GM23338 (cell line): Measurements from ENCODE around the gene USH2A. TPM values are rescaled to one million over a fixed set of nuclear protein-coding genes. Genes with fewer than 3 reads are reported as not detected.

Experiments used
- ATAC-seq: fragments of 200-7000 bp; cut with Tn5 transposase; 3 replicates; pipeline ENCODE4 v1.9.1; 2020
- DNase-seq: peaks from one replicate; pipeline ENCODE4 v3.0.0-alpha.2; 2015; ENCODE audit warnings: low spot score
- H2AFZ ChIP-seq: fragments of 200-600 bp; sonication (generic); 2 replicates; pipeline ENCODE4 v1.8.0; 2016; ENCODE audit warnings: antibody characterized with exemption, mild to moderate bottlenecking, moderate library complexity
- H3F3A ChIP-seq: fragments of 200-600 bp; sonication (generic); replicated peaks from 2 replicates; pipeline ENCODE4 v1.8.0; 2017; ENCODE audit warnings: antibody characterized with exemption, mixed run types, low read depth
- H3K27ac ChIP-seq: fragments of 200-600 bp; sonication (generic); 2 replicates; pipeline ENCODE4 v1.6.1; 2016; ENCODE audit warnings: low read depth
- H3K27me3 ChIP-seq: fragments of 200-600 bp; sonication (generic); 2 replicates; pipeline ENCODE4 v1.8.0; 2016; ENCODE audit warnings: mild to moderate bottlenecking, mixed run types, moderate library complexity; ENCODE audit not compliant: insufficient read depth
- H3K36me3 ChIP-seq: fragments of 200-600 bp; sonication (generic); 2 replicates; pipeline ENCODE4 v1.8.0; 2016; ENCODE audit warnings: mild to moderate bottlenecking; ENCODE audit not compliant: insufficient read depth
- H3K4me1 ChIP-seq: fragments of 200-600 bp; sonication (generic); 2 replicates; pipeline ENCODE4 v1.8.0; 2016; ENCODE audit warnings: mild to moderate bottlenecking, moderate library complexity; ENCODE audit not compliant: insufficient read depth
- H3K4me2 ChIP-seq: fragments of 200-600 bp; sonication (generic); 2 replicates; pipeline ENCODE4 v1.7.1; 2017; ENCODE audit warnings: mixed run types
- H3K4me3 ChIP-seq: fragments of 200-600 bp; sonication (generic); 2 replicates; pipeline ENCODE4 v1.6.1; 2016; ENCODE audit warnings: mixed run types
- H3K79me2 ChIP-seq: fragments of 200-600 bp; sonication (generic); replicated peaks from 2 replicates; pipeline ENCODE4 v1.8.0; 2017; ENCODE audit warnings: mild to moderate bottlenecking; ENCODE audit not compliant: insufficient read depth
- H3K9me2 ChIP-seq: fragments of 200-600 bp; sonication (generic); 2 replicates; pipeline ENCODE4 v1.8.0; 2017; ENCODE audit not compliant: insufficient read depth
- H4K20me1 ChIP-seq: fragments of 200-600 bp; sonication (generic); replicated peaks from 2 replicates; pipeline ENCODE4 v1.8.0; 2017; ENCODE audit warnings: mild to moderate bottlenecking; ENCODE audit not compliant: insufficient read depth
- H3K27ac Mint-ChIP-seq: 2 replicates; pipeline ENCODE4 v1.8.0; 2020; ENCODE audit warnings: inconsistent platforms, mild to moderate bottlenecking, moderate library complexity, mixed read lengths
- H3K27me3 Mint-ChIP-seq: 3 replicates; pipeline ENCODE4 v1.8.0; 2022; ENCODE audit warnings: low read depth, mild to moderate bottlenecking, moderate library complexity, mixed read lengths, inconsistent platforms; ENCODE audit not compliant: insufficient read depth, poor library complexity
- H3K36me3 Mint-ChIP-seq: 3 replicates; pipeline ENCODE4 v1.8.0; 2021; ENCODE audit warnings: low read depth, mild to moderate bottlenecking, inconsistent platforms, moderate library complexity, mixed read lengths
- H3K4me1 Mint-ChIP-seq: 3 replicates; pipeline ENCODE4 v1.8.0; 2020; ENCODE audit warnings: mild to moderate bottlenecking, inconsistent platforms, mixed read lengths
- H3K4me3 Mint-ChIP-seq: 3 replicates; pipeline ENCODE4 v1.8.0; 2021; ENCODE audit warnings: moderate library complexity, mild to moderate bottlenecking, inconsistent platforms, mixed read lengths
- H3K9me3 Mint-ChIP-seq: 3 replicates; pipeline ENCODE4 v1.8.0; 2020; ENCODE audit warnings: moderate library complexity, mild to moderate bottlenecking, inconsistent platforms, mixed read lengths
- EZH2 ChIP-seq: fragments of 200-600 bp; sonication (generic); IDR thresholded peaks from one replicate; pipeline ENCODE4 v1.8.0; 2017; ENCODE audit warnings: antibody characterized with exemption, mild to moderate bottlenecking, low read depth; ENCODE audit not compliant: unreplicated experiment
- EZH2phosphoT487 ChIP-seq: fragments of 200-600 bp; sonication (generic); IDR thresholded peaks from one replicate; pipeline ENCODE4 v1.8.1; 2018; ENCODE audit warnings: antibody characterized with exemption; ENCODE audit not compliant: unreplicated experiment
- JUNB ChIP-seq: IDR thresholded peaks from one replicate; pipeline ENCODE4 v1.6.1; 2016; ENCODE audit warnings: antibody characterized with exemption; ENCODE audit not compliant: unreplicated experiment
- NANOG ChIP-seq: IDR thresholded peaks from 2 replicates; pipeline ENCODE4 v1.6.1; 2016; ENCODE audit warnings: antibody characterized with exemption, borderline replicate concordance
- STAT1 ChIP-seq: IDR thresholded peaks from one replicate; pipeline ENCODE4 v1.6.1; 2016; ENCODE audit warnings: antibody characterized with exemption; ENCODE audit not compliant: unreplicated experiment
- ZNF114 ChIP-seq: fragments of 250-450 bp; sonication (Bioruptor Pico); IDR thresholded peaks from 2 replicates; pipeline ENCODE4 v1.5.0; 2020; ENCODE audit warnings: mild to moderate bottlenecking, moderate library complexity
- ZNF331 ChIP-seq: fragments of 250-450 bp; sonication (Bioruptor Pico); IDR thresholded peaks from 2 replicates; pipeline ENCODE4 v1.5.0; 2020; ENCODE audit warnings: low read depth, mild to moderate bottlenecking, moderate library complexity
- polyA plus RNA-seq: library from polyadenylated mRNA; unstranded; fragments of >200 nt; fragmentation: Nextera tagmentation; extraction: Ambion mirVana; gene quantifications from 2 replicates; pipeline ENCODE4 v1.2.1, GENCODE V29; 2016
- total RNA-seq: library from RNA; depleted of rRNA; stranded (reverse); fragments of >200 nt; shearing (Covaris generic); gene quantifications from 2 replicates; pipeline ENCODE4 v1.2.3, GENCODE V29; 2014
- TF ChIP-seq, protein P1 (sequence below): IDR thresholded peaks from one replicate; pipeline ENCODE4 v1.6.1; 2018; ENCODE audit warnings: antibody characterized with exemption; ENCODE audit not compliant: unreplicated experiment
- TF ChIP-seq, protein P2 (sequence below): IDR thresholded peaks from 2 replicates; pipeline ENCODE4 v1.6.1; 2016; ENCODE audit warnings: antibody characterized with exemption
- TF ChIP-seq, protein P3 (sequence below), 2 experiments: fragments of 200-600 bp in 1 of 2; sonication (generic) in 1 of 2; conservative IDR thresholded peaks; 2 replicates each; pipeline versions ENCODE4 v1.5.1 to v1.6.1; 2016 to 2017; ENCODE audit warnings: antibody characterized with exemption in 2 of 2, low read depth in 2 of 2, mild to moderate bottlenecking in 2 of 2, moderate library complexity in 1 of 2
- TF ChIP-seq, protein P4 (sequence below): fragments of 250-450 bp; sonication (Bioruptor Pico); IDR thresholded peaks from 2 replicates; pipeline ENCODE4 v1.5.0; 2020; ENCODE audit warnings: mild to moderate bottlenecking, moderate library complexity

Gene USH2A
- total and polyA plus RNA-seq, 2 experiments from 2014 or later, result 0.03 TPM

DNA sequence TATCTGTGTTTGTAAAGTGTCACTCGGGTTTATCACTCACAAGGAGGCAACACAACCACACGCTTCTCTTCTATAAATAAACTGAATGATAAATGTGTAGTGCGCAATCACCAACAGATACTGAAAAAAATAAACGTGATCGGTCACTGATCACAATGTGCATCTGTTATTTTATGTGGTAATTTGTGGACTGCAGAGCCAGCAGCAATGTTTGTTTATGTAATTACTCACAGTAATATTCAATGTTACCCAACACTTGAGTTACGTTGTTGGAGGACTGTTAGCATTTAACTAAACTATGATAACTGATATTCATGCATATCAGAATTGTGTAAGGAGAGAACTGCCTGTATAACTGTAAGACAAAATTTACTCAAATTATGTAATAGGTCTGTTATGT is 129.6 kb downstream of the USH2A start:
- Histone ChIP-seq H2AFZ (no peak overlapping the region), H3K4me2 (no peak overlapping the region), H3F3A (no peaks in the 10 kb centered on the region), H3K27me3 (no peaks in the 10 kb centered on the region), H4K20me1 (no peaks in the 10 kb centered on the region), H3K79me2 (no peaks in the 10 kb centered on the region), H3K27ac (no peak overlapping the region), H3K4me3 (no peak overlapping the region), H3K4me1 (no peaks in the 10 kb centered on the region), H3K36me3 (no peaks in the 10 kb centered on the region), H3K9me2 (no peaks in the 10 kb centered on the region)
- Mint-ChIP-seq H3K4me3 (no peak overlapping the region), H3K36me3 (no peaks in the 10 kb centered on the region), H3K4me1 (no peaks in the 10 kb centered on the region), H3K9me3 (no peaks in the 10 kb centered on the region), H3K27ac (no peak overlapping the region), H3K27me3 (no peaks in the 10 kb centered on the region)
- no peak for ATAC-seq
- TF ChIP-seq NANOG (no peak), EZH2 (no peak), JUNB (no peak), ZNF114 (CRISPR knock-in tag) (no peak), EZH2phosphoT487 (no peak), ZNF331 (CRISPR knock-in tag) (no peak), STAT1 (no peak)
- TF ChIP-seq, protein P1, sequence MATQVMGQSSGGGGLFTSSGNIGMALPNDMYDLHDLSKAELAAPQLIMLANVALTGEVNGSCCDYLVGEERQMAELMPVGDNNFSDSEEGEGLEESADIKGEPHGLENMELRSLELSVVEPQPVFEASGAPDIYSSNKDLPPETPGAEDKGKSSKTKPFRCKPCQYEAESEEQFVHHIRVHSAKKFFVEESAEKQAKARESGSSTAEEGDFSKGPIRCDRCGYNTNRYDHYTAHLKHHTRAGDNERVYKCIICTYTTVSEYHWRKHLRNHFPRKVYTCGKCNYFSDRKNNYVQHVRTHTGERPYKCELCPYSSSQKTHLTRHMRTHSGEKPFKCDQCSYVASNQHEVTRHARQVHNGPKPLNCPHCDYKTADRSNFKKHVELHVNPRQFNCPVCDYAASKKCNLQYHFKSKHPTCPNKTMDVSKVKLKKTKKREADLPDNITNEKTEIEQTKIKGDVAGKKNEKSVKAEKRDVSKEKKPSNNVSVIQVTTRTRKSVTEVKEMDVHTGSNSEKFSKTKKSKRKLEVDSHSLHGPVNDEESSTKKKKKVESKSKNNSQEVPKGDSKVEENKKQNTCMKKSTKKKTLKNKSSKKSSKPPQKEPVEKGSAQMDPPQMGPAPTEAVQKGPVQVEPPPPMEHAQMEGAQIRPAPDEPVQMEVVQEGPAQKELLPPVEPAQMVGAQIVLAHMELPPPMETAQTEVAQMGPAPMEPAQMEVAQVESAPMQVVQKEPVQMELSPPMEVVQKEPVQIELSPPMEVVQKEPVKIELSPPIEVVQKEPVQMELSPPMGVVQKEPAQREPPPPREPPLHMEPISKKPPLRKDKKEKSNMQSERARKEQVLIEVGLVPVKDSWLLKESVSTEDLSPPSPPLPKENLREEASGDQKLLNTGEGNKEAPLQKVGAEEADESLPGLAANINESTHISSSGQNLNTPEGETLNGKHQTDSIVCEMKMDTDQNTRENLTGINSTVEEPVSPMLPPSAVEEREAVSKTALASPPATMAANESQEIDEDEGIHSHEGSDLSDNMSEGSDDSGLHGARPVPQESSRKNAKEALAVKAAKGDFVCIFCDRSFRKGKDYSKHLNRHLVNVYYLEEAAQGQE, result no peak
- TF ChIP-seq, protein P2, sequence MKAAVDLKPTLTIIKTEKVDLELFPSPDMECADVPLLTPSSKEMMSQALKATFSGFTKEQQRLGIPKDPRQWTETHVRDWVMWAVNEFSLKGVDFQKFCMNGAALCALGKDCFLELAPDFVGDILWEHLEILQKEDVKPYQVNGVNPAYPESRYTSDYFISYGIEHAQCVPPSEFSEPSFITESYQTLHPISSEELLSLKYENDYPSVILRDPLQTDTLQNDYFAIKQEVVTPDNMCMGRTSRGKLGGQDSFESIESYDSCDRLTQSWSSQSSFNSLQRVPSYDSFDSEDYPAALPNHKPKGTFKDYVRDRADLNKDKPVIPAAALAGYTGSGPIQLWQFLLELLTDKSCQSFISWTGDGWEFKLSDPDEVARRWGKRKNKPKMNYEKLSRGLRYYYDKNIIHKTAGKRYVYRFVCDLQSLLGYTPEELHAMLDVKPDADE, result no peak
- TF ChIP-seq, protein P3, sequence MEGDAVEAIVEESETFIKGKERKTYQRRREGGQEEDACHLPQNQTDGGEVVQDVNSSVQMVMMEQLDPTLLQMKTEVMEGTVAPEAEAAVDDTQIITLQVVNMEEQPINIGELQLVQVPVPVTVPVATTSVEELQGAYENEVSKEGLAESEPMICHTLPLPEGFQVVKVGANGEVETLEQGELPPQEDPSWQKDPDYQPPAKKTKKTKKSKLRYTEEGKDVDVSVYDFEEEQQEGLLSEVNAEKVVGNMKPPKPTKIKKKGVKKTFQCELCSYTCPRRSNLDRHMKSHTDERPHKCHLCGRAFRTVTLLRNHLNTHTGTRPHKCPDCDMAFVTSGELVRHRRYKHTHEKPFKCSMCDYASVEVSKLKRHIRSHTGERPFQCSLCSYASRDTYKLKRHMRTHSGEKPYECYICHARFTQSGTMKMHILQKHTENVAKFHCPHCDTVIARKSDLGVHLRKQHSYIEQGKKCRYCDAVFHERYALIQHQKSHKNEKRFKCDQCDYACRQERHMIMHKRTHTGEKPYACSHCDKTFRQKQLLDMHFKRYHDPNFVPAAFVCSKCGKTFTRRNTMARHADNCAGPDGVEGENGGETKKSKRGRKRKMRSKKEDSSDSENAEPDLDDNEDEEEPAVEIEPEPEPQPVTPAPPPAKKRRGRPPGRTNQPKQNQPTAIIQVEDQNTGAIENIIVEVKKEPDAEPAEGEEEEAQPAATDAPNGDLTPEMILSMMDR (conservative IDR thresholded peaks at IDR 0.05; ENCODE audit: low read depth in 2 of 2), result no peak
- TF ChIP-seq, protein P4, sequence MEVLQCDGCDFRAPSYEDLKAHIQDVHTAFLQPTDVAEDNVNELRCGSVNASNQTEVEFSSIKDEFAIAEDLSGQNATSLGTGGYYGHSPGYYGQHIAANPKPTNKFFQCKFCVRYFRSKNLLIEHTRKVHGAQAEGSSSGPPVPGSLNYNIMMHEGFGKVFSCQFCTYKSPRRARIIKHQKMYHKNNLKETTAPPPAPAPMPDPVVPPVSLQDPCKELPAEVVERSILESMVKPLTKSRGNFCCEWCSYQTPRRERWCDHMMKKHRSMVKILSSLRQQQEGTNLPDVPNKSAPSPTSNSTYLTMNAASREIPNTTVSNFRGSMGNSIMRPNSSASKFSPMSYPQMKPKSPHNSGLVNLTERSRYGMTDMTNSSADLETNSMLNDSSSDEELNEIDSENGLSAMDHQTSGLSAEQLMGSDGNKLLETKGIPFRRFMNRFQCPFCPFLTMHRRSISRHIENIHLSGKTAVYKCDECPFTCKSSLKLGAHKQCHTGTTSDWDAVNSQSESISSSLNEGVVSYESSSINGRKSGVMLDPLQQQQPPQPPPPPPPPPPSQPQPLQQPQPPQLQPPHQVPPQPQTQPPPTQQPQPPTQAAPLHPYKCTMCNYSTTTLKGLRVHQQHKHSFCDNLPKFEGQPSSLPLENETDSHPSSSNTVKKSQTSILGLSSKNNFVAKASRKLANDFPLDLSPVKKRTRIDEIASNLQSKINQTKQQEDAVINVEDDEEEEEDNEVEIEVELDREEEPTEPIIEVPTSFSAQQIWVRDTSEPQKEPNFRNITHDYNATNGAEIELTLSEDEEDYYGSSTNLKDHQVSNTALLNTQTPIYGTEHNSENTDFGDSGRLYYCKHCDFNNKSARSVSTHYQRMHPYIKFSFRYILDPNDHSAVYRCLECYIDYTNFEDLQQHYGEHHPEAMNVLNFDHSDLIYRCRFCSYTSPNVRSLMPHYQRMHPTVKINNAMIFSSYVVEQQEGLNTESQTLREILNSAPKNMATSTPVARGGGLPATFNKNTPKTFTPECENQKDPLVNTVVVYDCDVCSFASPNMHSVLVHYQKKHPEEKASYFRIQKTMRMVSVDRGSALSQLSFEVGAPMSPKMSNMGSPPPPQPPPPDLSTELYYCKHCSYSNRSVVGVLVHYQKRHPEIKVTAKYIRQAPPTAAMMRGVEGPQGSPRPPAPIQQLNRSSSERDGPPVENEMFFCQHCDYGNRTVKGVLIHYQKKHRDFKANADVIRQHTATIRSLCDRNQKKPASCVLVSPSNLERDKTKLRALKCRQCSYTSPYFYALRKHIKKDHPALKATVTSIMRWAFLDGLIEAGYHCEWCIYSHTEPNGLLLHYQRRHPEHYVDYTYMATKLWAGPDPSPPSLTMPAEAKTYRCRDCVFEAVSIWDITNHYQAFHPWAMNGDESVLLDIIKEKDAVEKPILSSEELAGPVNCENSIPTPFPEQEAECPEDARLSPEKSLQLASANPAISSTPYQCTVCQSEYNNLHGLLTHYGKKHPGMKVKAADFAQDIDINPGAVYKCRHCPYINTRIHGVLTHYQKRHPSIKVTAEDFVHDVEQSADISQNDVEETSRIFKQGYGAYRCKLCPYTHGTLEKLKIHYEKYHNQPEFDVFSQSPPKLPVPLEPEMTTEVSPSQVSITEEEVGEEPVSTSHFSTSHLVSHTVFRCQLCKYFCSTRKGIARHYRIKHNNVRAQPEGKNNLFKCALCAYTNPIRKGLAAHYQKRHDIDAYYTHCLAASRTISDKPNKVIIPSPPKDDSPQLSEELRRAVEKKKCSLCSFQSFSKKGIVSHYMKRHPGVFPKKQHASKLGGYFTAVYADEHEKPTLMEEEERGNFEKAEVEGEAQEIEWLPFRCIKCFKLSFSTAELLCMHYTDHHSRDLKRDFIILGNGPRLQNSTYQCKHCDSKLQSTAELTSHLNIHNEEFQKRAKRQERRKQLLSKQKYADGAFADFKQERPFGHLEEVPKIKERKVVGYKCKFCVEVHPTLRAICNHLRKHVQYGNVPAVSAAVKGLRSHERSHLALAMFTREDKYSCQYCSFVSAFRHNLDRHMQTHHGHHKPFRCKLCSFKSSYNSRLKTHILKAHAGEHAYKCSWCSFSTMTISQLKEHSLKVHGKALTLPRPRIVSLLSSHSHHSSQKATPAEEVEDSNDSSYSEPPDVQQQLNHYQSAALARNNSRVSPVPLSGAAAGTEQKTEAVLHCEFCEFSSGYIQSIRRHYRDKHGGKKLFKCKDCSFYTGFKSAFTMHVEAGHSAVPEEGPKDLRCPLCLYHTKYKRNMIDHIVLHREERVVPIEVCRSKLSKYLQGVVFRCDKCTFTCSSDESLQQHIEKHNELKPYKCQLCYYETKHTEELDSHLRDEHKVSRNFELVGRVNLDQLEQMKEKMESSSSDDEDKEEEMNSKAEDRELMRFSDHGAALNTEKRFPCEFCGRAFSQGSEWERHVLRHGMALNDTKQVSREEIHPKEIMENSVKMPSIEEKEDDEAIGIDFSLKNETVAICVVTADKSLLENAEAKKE, result no peak
- DNase-seq, result no peak
